Measurements from ENCODE around the gene HDAC3.

Gene HDAC3

DNA sequence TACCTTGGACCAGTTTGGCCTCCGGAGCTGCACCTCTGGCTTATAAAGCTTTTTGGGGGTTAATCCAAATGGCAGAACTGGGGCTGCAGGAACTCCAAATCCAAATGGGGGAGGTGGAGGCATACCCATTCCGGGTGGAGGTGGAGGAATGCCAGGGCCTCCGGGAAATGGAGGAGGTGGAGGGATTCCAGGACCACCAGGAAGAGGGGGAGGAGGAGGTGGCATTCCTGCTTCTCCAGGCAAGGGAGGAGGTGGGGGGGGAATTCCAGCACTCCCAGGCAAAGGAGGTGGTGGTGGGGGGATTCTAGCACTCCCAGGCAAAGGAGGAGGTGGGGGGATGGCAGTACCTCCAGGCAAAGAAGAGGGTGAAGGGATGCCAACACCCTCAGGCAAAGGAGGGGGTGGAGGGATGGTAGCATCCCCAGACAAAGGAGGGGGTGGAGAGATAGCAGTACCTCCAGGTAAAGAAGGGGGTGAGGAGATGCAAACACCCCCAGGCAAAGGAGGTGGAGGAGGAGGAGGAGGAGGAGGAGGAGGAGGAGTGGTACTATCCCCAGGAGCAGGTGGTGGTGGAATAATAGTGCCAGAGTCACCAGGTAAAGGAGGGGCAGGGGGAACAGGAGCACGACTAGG is 63.0 kb downstream of the HDAC3 start:
- no peak for DNase-seq (ENCODE audit: low read depth)
- H3K4me3 ChIP-seq (replicated peaks; ENCODE audit: low read depth, low read length) = no peak overlapping the region
- TF ChIP-seq, protein P1, sequence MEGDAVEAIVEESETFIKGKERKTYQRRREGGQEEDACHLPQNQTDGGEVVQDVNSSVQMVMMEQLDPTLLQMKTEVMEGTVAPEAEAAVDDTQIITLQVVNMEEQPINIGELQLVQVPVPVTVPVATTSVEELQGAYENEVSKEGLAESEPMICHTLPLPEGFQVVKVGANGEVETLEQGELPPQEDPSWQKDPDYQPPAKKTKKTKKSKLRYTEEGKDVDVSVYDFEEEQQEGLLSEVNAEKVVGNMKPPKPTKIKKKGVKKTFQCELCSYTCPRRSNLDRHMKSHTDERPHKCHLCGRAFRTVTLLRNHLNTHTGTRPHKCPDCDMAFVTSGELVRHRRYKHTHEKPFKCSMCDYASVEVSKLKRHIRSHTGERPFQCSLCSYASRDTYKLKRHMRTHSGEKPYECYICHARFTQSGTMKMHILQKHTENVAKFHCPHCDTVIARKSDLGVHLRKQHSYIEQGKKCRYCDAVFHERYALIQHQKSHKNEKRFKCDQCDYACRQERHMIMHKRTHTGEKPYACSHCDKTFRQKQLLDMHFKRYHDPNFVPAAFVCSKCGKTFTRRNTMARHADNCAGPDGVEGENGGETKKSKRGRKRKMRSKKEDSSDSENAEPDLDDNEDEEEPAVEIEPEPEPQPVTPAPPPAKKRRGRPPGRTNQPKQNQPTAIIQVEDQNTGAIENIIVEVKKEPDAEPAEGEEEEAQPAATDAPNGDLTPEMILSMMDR (IDR thresholded peaks at IDR 0.05; ENCODE audit: low read length, missing control alignments) = no peak
